Measurements from ENCODE around the gene CANT1.

DNA sequence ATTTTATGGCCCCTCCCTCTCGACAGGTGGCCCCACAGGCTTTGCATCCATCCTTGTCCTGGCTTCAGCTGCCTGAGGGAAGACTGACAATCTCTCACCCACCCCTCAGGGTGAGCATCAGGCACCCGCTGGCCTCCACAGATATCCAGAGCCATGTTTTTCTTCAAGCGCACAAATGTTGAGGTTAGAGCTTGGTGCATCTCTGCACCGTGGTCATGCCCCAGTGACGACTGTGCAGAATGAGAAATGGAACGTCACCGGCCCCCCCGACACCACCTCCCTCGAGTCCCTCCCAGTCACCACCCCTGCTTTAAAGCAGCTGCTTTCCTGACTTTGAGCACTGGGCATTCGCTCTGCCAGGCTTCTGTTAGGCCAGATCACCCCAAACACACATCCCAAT is 64.6 kb downstream of the CANT1 start:
- TF ChIP-seq POLR2A (IDR thresholded peaks at IDR 0.05) (no peak), CTCF (IDR thresholded peaks at IDR 0.05) (no peak), POLR2AphosphoS5 (IDR thresholded peaks at IDR 0.05; ENCODE audit: insufficient read depth in 1 of 2, low read depth in 1 of 2) (no peak)
